GM13976 (cell line): ENCODE measurements around the gene STAG1.
"Not testable (repeated sequence)": the region's sequence is repeated elsewhere in the genome, so short reads cannot be mapped to it uniquely, and the experiment has no call there.

ENCODE experiments used
- DNase-seq: peaks from one replicate; pipeline ENCODE4 v3.0.0; 2012; ENCODE audit warnings: low spot score
- in situ Hi-C: fragments of 300-500 bp; cut with MboI; formaldehyde crosslinking; loops from one replicate; pipeline ENCODE4 v1.12.0; 2022; ENCODE audit warnings: low sequenced_read_pairs, mixed read lengths, inconsistent platforms; ENCODE audit not compliant: unreplicated experiment
- TF ChIP-seq, protein P1 (sequence below): IDR thresholded peaks from 2 replicates; pipeline ENCODE4 v1.5.1; 2012; ENCODE audit warnings: borderline replicate concordance, mild to moderate bottlenecking; ENCODE audit not compliant: insufficient read depth; ENCODE audit errors: extremely low read depth, missing control alignments, control extremely low read depth

STAG1 gene

GRCh38 chr3:136532766-136533165 is 219.4 kb downstream of the STAG1 start:
- in situ Hi-C loops: no loop called here
- no peak for DNase-seq
- TF ChIP-seq, protein P1, sequence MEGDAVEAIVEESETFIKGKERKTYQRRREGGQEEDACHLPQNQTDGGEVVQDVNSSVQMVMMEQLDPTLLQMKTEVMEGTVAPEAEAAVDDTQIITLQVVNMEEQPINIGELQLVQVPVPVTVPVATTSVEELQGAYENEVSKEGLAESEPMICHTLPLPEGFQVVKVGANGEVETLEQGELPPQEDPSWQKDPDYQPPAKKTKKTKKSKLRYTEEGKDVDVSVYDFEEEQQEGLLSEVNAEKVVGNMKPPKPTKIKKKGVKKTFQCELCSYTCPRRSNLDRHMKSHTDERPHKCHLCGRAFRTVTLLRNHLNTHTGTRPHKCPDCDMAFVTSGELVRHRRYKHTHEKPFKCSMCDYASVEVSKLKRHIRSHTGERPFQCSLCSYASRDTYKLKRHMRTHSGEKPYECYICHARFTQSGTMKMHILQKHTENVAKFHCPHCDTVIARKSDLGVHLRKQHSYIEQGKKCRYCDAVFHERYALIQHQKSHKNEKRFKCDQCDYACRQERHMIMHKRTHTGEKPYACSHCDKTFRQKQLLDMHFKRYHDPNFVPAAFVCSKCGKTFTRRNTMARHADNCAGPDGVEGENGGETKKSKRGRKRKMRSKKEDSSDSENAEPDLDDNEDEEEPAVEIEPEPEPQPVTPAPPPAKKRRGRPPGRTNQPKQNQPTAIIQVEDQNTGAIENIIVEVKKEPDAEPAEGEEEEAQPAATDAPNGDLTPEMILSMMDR: no peak

- TF ChIP-seq, protein P1: no peak
- DNase-seq: no peak
- in situ Hi-C loops: no loop called here
Observed at GRCh38 chr3:136518102-136518501, 234.1 kb downstream of the STAG1 start.

DNA sequence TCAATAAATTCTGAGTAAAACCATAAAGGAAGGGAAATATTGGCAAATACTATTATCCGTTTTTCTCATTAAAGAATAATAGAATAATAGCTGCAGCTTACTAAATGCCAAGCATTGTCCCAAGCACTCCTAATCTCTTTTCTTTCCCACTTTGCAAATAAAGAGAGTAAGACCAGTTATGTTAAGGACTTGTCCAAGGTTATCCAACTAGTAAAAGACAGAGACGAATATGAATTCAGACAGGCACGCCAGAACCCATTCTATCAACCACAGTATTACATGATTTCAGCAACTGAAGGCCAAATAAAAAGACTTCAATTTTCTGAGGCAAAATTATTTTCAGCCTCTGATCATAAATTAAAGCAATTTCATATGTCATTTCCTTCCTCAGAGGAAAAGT is 235.5 kb downstream of the STAG1 start:
- no peak for DNase-seq
- in situ Hi-C loops: no loop called here
- TF ChIP-seq, protein P1: no peak

GRCh38 chr3:136516095-136516494 is 236.1 kb downstream of the STAG1 start:
- TF ChIP-seq, protein P1: no peak
- no peak for DNase-seq
- in situ Hi-C loops: no loop called here

- in situ Hi-C loops, DNase-seq: not testable (repeated sequence)
Observed at GRCh38 chr3:136514533-136514932, 237.6 kb downstream of the STAG1 start.

DNA sequence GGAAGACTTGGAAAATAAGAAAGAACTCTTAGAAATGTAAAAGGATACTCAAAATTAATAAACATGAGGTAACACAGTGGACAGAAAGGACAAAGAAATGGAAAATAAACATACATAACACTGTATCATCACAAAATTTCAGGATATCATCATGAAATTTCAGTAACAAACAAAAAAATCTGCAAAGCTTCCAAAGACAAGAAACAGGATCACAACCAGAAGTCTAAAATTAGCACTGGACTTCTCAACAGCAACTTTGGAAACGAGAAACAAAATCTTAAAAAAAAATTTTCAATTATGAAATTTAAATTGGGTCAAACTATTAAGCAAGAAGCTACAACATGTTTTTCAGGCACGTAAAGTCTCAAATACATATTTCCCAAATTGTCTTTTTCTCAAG is 238.8 kb downstream of the STAG1 start:
- TF ChIP-seq, protein P1: no peak
- no peak for DNase-seq
- in situ Hi-C loops: no loop called here

DNA sequence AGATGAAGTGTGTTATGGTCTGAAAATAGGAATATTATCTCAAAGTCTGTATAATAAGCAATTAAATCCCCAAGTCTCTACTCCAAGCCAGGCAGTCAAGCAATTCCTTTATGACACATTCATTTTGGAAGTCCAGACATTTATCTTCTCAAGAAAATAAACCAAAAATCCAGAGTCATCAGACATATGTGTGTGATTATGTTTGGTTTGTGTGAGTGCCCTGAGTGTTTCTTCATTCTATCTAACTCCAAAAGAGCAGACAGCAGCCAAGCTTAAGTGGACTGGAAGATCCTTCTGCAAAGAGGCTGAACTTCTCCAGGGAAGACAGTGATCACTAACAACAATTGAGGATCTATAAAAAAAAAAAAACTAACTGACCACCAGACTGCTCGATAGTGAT is 239.8 kb downstream of the STAG1 start:
- DNase-seq: no peak
- in situ Hi-C loops: no loop called here
- TF ChIP-seq, protein P1: no peak
